GM12878 (cell line): ENCODE results near the gene MRPS9. TPM values are rescaled to one million over a fixed set of nuclear protein-coding genes. Genes with fewer than 3 reads are reported as not detected.

Experiments used
- ATAC-seq: fragments of 200-7000 bp; cut with Tn5 transposase; 3 replicates; pipeline ENCODE4 v1.9.1; 2020; ENCODE audit warnings: mild to moderate bottlenecking, moderate library complexity
- BruUV-seq: library from RNA; stranded (reverse); fragments of 400-500 nt; replicated peaks from 2 replicates; lab custom pipeline; 2021; lab: Mats Ljungman, UMichigan
- CTCF ChIA-PET: fragments of 300-600 bp; sonication (Branson Sonifier 250); formaldehyde crosslinking; extraction: SDS; loops from one replicate; lab custom pipeline; 2021; ENCODE audit warnings: inconsistent platforms; lab: Yijun Ruan, JAX
- POLR2A ChIA-PET: fragments of 350-600 bp; formaldehyde crosslinking; extraction: SDS; loops from one replicate; lab custom pipeline; 2021; ENCODE audit warnings: inconsistent platforms; lab: Charles Lee
- RAD21 ChIA-PET: fragments of 300-600 bp; sonication (Branson Sonifier 250); formaldehyde crosslinking; loops from one replicate; lab custom pipeline; 2023; ENCODE audit warnings: antibody characterized with exemption; ENCODE audit not compliant: unreplicated experiment; lab: Charles Lee
- SMC1A ChIA-PET: fragments of 300-600 bp; sonication (Branson Sonifier 250); formaldehyde crosslinking; loops from one replicate; lab custom pipeline; 2023; ENCODE audit not compliant: unreplicated experiment, uncharacterized antibody; lab: Charles Lee
- DNase-seq: peaks from one replicate; pipeline ENCODE4 v3.0.0-alpha.2; 2011; ENCODE audit warnings: low read depth, low spot score
- FAIRE-seq: peaks from 3 replicates; lab custom pipeline; 2011; peaks lifted over from hg19 to GRCh38; lab: Jason Lieb, UNC
- H2AFZ ChIP-seq: 2 replicates; pipeline ENCODE4 v1.6.0; 2011; ENCODE audit warnings: low read depth, low read length, control low read depth; ENCODE audit not compliant: control insufficient read depth
- H3K27ac ChIP-seq: 2 replicates; pipeline ENCODE4 v1.5.1; 2011; ENCODE audit warnings: control low read depth; ENCODE audit not compliant: control insufficient read depth, insufficient read depth
- H3K27me3 ChIP-seq, 2 experiments: replicated peaks in 1 of 2; 2 replicates each; pipeline versions ENCODE4 v1.6.0 to v1.6.1; 2011; ENCODE audit warnings: low read length in 1 of 2; ENCODE audit not compliant: control insufficient read depth in 2 of 2, insufficient read depth in 2 of 2
- H3K36me3 ChIP-seq, 2 experiments: 2 replicates each; pipeline ENCODE4 v1.5.1; 2011; ENCODE audit warnings: low read length in 1 of 2; ENCODE audit not compliant: control insufficient read depth in 2 of 2, insufficient read depth in 2 of 2
- H3K4me1 ChIP-seq: 2 replicates; pipeline ENCODE4 v1.6.1; 2011; ENCODE audit warnings: mild to moderate bottlenecking, low read length, moderate library complexity, mixed read lengths; ENCODE audit not compliant: control insufficient read depth, insufficient read depth
- H3K4me2 ChIP-seq: 2 replicates; pipeline ENCODE4 v1.6.0; 2011; ENCODE audit warnings: control low read depth; ENCODE audit not compliant: control insufficient read depth, insufficient read depth
- H3K4me3 ChIP-seq: fragments of 200-600 bp; sonication (generic); 2 replicates; pipeline ENCODE4 v1.5.1; 2016
- H3K79me2 ChIP-seq: 2 replicates; pipeline ENCODE4 v1.6.0; 2011; ENCODE audit warnings: low read length; ENCODE audit not compliant: control insufficient read depth, insufficient read depth
- H3K9ac ChIP-seq: 2 replicates; pipeline ENCODE4 v1.8.0; 2011; ENCODE audit warnings: low read length, control low read depth, mixed read lengths; ENCODE audit not compliant: control insufficient read depth, insufficient read depth
- H3K9me3 ChIP-seq: replicated peaks from 3 replicates; pipeline ENCODE4 v1.5.1; 2011; ENCODE audit warnings: mild to moderate bottlenecking, low read length; ENCODE audit not compliant: control insufficient read depth, insufficient read depth
- H4K20me1 ChIP-seq: 2 replicates; pipeline ENCODE4 v1.6.0; 2011; ENCODE audit not compliant: control insufficient read depth, insufficient read depth
- CBFB ChIP-seq: IDR thresholded peaks from 2 replicates; pipeline ENCODE4 v1.6.1; 2016; ENCODE audit warnings: antibody characterized with exemption, low read depth
- HDAC2 ChIP-seq: fragments of 200-600 bp; sonication (generic); IDR thresholded peaks from 2 replicates; pipeline ENCODE4 v1.6.1; 2017
- HDAC6 ChIP-seq: fragments of 200-600 bp; sonication (generic); IDR thresholded peaks from one replicate; pipeline ENCODE4 v1.8.0; 2017; ENCODE audit warnings: antibody characterized with exemption; ENCODE audit not compliant: unreplicated experiment
- IRF4 ChIP-seq: IDR thresholded peaks from 2 replicates; pipeline ENCODE4 v1.6.1; 2011; ENCODE audit warnings: low read depth, low read length
- NFYB ChIP-seq: IDR thresholded peaks from 2 replicates; pipeline ENCODE4 v1.6.1; 2011; ENCODE audit warnings: low read depth, mild to moderate bottlenecking, low read length, improper control_type of control experiment, moderate library complexity; ENCODE audit not compliant: insufficient read depth
- RFX5 ChIP-seq: IDR thresholded peaks from 2 replicates; pipeline ENCODE4 v1.6.1; 2011; ENCODE audit warnings: low read depth, low read length, improper control_type of control experiment
- TARDBP ChIP-seq: IDR thresholded peaks from 2 replicates; pipeline ENCODE4 v1.6.1; 2016; ENCODE audit warnings: borderline replicate concordance
- ZSCAN29 ChIP-seq: fragments of 450-650 bp; IDR thresholded peaks from 2 replicates; pipeline ENCODE4 v1.6.1; 2017; ENCODE audit warnings: mild to moderate bottlenecking, moderate library complexity
- WGBS: methylation state at CpG from one replicate; pipeline ENCODE4 v1.1.6; 2016; ENCODE audit warnings: low lambda C conversion rate; ENCODE audit not compliant: insufficient replicate concordance, insufficient coverage; ENCODE audit errors: missing lambda C conversion rate; 5-methylcytosine and 5-hydroxymethylcytosine counted together
- in situ Hi-C: fragments of 300-500 bp; cut with MboI; formaldehyde crosslinking; loops from 9 replicates; pipeline ENCODE4 v1.14.3; 2018; ENCODE audit warnings: mixed read lengths
- intact Hi-C: fragments of 100-400 bp; cut with micrococcal nuclease; formaldehyde crosslinking; loops from one replicate; pipeline ENCODE4 v1.14.2; 2022; ENCODE audit not compliant: unreplicated experiment
- polyA plus RNA-seq, 11 experiments: library from polyadenylated mRNA; depleted of rRNA in 4 of 11; unstranded in 6 of 11; stranded (reverse) in 5 of 11; fragments of >200 nt; fragmentation: Nextera tagmentation in 4 of 11; fragmentation: Illumina TruSeq in 1 of 11; extraction: Ambion mirVana in 4 of 11; extraction: Trizol in 1 of 11; gene quantifications; 1 replicate in 1 of 11; 2 replicates in 10 of 11; pipeline versions ENCODE4 v1.2.1 to v1.2.3, GENCODE V29; 2011 to 2016; ENCODE audit warnings: inconsistent platforms in 2 of 11, missing spikeins in 2 of 11, low read depth in 1 of 11
- total RNA-seq, 4 experiments: library from RNA; depleted of rRNA in 3 of 4; stranded (reverse); fragments of >200 nt in 3 of 4; fragmentation: Illumina TruSeq in 1 of 4; extraction: Trizol in 1 of 4; gene quantifications; 2 replicates each; pipeline versions ENCODE4 v1.2.1 to v1.2.3, GENCODE V29; 2013 to 2021
- TF ChIP-seq, protein P1 (sequence below): fragments of 450-650 bp; formaldehyde crosslinking; IDR thresholded peaks from 2 replicates; pipeline ENCODE4 v1.4.0; 2020; ENCODE audit warnings: mild to moderate bottlenecking, moderate library complexity

The MRPS9 gene
- total and polyA plus RNA-seq, 10 of the 15 experiments (the other 5 are each of a cell fraction or from before 2014, with no cell fraction given) = 39.1 to 111 (median 63.4) TPM

DNA sequence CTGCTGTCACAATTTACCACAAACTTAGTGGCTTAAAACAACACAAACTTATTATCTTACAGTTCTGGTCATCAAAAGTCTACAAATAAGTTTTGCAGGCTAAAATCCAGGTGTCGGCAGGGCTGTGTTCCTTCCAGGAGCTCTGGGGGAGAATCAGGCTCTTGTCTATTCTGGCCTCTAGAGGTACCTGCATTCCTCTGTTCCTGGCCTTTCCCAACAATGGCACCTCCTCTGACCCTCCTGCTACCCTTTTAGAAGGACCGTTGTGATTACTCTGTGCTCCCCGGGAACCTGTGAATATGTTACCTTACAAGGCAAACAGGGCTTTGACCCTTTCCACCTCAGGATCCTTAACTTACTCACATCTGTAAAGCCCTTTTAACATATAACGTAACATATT lies 98.5 kb downstream of the MRPS9 start:
- POLR2A ChIA-PET = no interaction called here
- Histone ChIP-seq H3K79me2 (no peaks in the 10 kb centered on the region), H3K27me3 (no peaks in the 10 kb centered on the region; a peak in 2 of 4 replicates), H3K4me2 (no peak overlapping the region), H2AFZ (no peak overlapping the region), H3K9me3 (no peaks in the 10 kb centered on the region), H4K20me1 (no peaks in the 10 kb centered on the region), H3K9ac (no peak overlapping the region), H3K36me3 (no peaks in the 10 kb centered on the region), H3K4me3 (no peak overlapping the region), H3K4me1 (no peaks in the 10 kb centered on the region), H3K27ac (no peak overlapping the region)
- 93% methylated on average over 4 of the region's 4 CpGs for WGBS
- CTCF ChIA-PET = no interaction called here
- no peak for FAIRE-seq
- RAD21 ChIA-PET = no interaction called here
- no peak for ATAC-seq
- in situ Hi-C loops (no loop called here), intact Hi-C loops (no loop called here)
- TF ChIP-seq IRF4 (no peak), ZSCAN29 (no peak), TARDBP (no peak), NFYB (no peak), HDAC2 (no peak), CBFB (no peak), HDAC6 (no peak), RFX5 (no peak)
- TF ChIP-seq, protein P1, sequence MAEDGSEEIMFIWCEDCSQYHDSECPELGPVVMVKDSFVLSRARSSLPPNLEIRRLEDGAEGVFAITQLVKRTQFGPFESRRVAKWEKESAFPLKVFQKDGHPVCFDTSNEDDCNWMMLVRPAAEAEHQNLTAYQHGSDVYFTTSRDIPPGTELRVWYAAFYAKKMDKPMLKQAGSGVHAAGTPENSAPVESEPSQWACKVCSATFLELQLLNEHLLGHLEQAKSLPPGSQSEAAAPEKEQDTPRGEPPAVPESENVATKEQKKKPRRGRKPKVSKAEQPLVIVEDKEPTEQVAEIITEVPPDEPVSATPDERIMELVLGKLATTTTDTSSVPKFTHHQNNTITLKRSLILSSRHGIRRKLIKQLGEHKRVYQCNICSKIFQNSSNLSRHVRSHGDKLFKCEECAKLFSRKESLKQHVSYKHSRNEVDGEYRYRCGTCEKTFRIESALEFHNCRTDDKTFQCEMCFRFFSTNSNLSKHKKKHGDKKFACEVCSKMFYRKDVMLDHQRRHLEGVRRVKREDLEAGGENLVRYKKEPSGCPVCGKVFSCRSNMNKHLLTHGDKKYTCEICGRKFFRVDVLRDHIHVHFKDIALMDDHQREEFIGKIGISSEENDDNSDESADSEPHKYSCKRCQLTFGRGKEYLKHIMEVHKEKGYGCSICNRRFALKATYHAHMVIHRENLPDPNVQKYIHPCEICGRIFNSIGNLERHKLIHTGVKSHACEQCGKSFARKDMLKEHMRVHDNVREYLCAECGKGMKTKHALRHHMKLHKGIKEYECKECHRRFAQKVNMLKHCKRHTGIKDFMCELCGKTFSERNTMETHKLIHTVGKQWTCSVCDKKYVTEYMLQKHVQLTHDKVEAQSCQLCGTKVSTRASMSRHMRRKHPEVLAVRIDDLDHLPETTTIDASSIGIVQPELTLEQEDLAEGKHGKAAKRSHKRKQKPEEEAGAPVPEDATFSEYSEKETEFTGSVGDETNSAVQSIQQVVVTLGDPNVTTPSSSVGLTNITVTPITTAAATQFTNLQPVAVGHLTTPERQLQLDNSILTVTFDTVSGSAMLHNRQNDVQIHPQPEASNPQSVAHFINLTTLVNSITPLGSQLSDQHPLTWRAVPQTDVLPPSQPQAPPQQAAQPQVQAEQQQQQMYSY (CRISPR knock-in tag) = no peak
- no peak for DNase-seq
- SMC1A ChIA-PET = no interaction called here
- BruUV-seq = no TSS peak
